Measurements from ENCODE around the gene PRDM16.

PRDM16 gene

GRCh38 chr1:3353876-3354275, 284.9 kb downstream of the PRDM16 start:
- no peaks in the 10 kb centered on the region for H3K27me3 ChIP-seq (ENCODE audit: insufficient read depth, low read length)
- H4K20me1 ChIP-seq (ENCODE audit: insufficient read depth, low read length) = no peaks in the 10 kb centered on the region
- H3K9ac ChIP-seq (ENCODE audit: low read length) = no peak overlapping the region

GRCh38 chr1:3355089-3355488, 286.1 kb downstream of the PRDM16 start:
- Histone ChIP-seq H3K9me3 (ENCODE audit: low read length) (no peaks in the 10 kb centered on the region), H3K79me2 (ENCODE audit: insufficient read depth, low read length) (no peaks in the 10 kb centered on the region), H3K9me2 (ENCODE audit: low read depth, low read length) (no peaks in the 10 kb centered on the region), H3K4me3 (ENCODE audit: low read depth, low read length, poor library complexity, severe bottlenecking) (no peak overlapping the region), H3K4me1 (ENCODE audit: insufficient read depth, low read length, severe bottlenecking) (no peaks in the 10 kb centered on the region), H3K27ac (ENCODE audit: low read depth, low read length, poor library complexity, severe bottlenecking) (no peak overlapping the region), H3K9ac (ENCODE audit: low read length) (no peak overlapping the region), H4K20me1 (ENCODE audit: insufficient read depth, low read length) (no peaks in the 10 kb centered on the region), H3K27me3 (ENCODE audit: insufficient read depth, low read length) (no peaks in the 10 kb centered on the region), H3K4me2 (ENCODE audit: low read length) (no peak overlapping the region), H3K36me3 (ENCODE audit: insufficient read depth, low read length) (no peaks in the 10 kb centered on the region), H3F3A (ENCODE audit: insufficient read depth, low read length) (no peaks in the 10 kb centered on the region), H2AFZ (ENCODE audit: low read length) (no peak overlapping the region)
- TF ChIP-seq EZH2 (IDR thresholded peaks at IDR 0.05; ENCODE audit: borderline replicate concordance, low read length) (no peak), CTCF (IDR thresholded peaks at IDR 0.05; ENCODE audit: low read length) (no peak)

More at GRCh38 chr1:3353876-3354275, 284.9 kb downstream of the PRDM16 start:
- Histone ChIP-seq H3K9me2 (ENCODE audit: low read depth, low read length) (no peaks in the 10 kb centered on the region), H3K79me2 (ENCODE audit: insufficient read depth, low read length) (no peaks in the 10 kb centered on the region), H3K4me2 (ENCODE audit: low read length) (no peak overlapping the region), H3K9me3 (ENCODE audit: low read length) (no peaks in the 10 kb centered on the region), H3F3A (ENCODE audit: insufficient read depth, low read length) (no peaks in the 10 kb centered on the region), H3K27ac (ENCODE audit: low read depth, low read length, poor library complexity, severe bottlenecking) (no peak overlapping the region), H3K4me3 (ENCODE audit: low read depth, low read length, poor library complexity, severe bottlenecking) (no peak overlapping the region), H3K4me1 (ENCODE audit: insufficient read depth, low read length, severe bottlenecking) (no peaks in the 10 kb centered on the region), H3K36me3 (ENCODE audit: insufficient read depth, low read length) (no peaks in the 10 kb centered on the region), H2AFZ (ENCODE audit: low read length) (no peak overlapping the region)
- TF ChIP-seq CTCF (IDR thresholded peaks at IDR 0.05; ENCODE audit: low read length) (no peak), EZH2 (IDR thresholded peaks at IDR 0.05; ENCODE audit: borderline replicate concordance, low read length) (no peak)

- no peak overlapping the region for H3K9ac ChIP-seq (ENCODE audit: low read length)
- H3K9me3 ChIP-seq (ENCODE audit: low read length) = no peaks in the 10 kb centered on the region
- H3K4me2 ChIP-seq (ENCODE audit: low read length) = no peak overlapping the region
- no peak overlapping the region for H2AFZ ChIP-seq (ENCODE audit: low read length)
- H3K27me3 ChIP-seq (ENCODE audit: insufficient read depth, low read length) = no peaks in the 10 kb centered on the region
- H4K20me1 ChIP-seq (ENCODE audit: insufficient read depth, low read length) = no peaks in the 10 kb centered on the region
- H3K79me2 ChIP-seq (ENCODE audit: insufficient read depth, low read length) = no peaks in the 10 kb centered on the region
- H3K4me3 ChIP-seq (ENCODE audit: low read depth, low read length, poor library complexity, severe bottlenecking) = no peak overlapping the region
- no peaks in the 10 kb centered on the region for H3K36me3 ChIP-seq (ENCODE audit: insufficient read depth, low read length)
- no peak overlapping the region for H3K27ac ChIP-seq (ENCODE audit: low read depth, low read length, poor library complexity, severe bottlenecking)
- H3F3A ChIP-seq (ENCODE audit: insufficient read depth, low read length) = no peaks in the 10 kb centered on the region
- TF ChIP-seq CTCF (IDR thresholded peaks at IDR 0.05; ENCODE audit: low read length) (no peak), EZH2 (IDR thresholded peaks at IDR 0.05; ENCODE audit: borderline replicate concordance, low read length) (no peak)
- no peaks in the 10 kb centered on the region for H3K9me2 ChIP-seq (ENCODE audit: low read depth, low read length)
- H3K4me1 ChIP-seq (ENCODE audit: insufficient read depth, low read length, severe bottlenecking) = no peaks in the 10 kb centered on the region
Observed at GRCh38 chr1:3355894-3356826, 287.2 kb downstream of the PRDM16 start.

All from OCI-LY1 (cell line).